DOHH2 (cell line): ENCODE measurements around the gene THRAP3.

Experiments
- CTCF ChIP-seq: fragments of 200-600 bp; sonication (generic); IDR thresholded peaks from one replicate; pipeline ENCODE4 v1.5.1; 2014; ENCODE audit warnings: antibody characterized with exemption, mild to moderate bottlenecking, low read depth, low read length; ENCODE audit not compliant: poor library complexity, severe bottlenecking
- EZH2phosphoT487 ChIP-seq: fragments of 200-600 bp; sonication (generic); IDR thresholded peaks from 2 replicates; pipeline ENCODE4 v1.6.1; 2017; ENCODE audit warnings: borderline replicate concordance, mild to moderate bottlenecking, antibody characterized with exemption, low read length, moderate library complexity, mixed read lengths

- TF ChIP-seq CTCF (no peak), EZH2phosphoT487 (no peak)
These were observed 41.5 kb upstream of the THRAP3 start for GRCh38 chr1:36182734-36183133.
